RWPE2 (cell line): Measurements from ENCODE around the gene PIGH.

ENCODE experiments used
- ATAC-seq: fragments of 200-7000 bp; cut with Tn5 transposase; 3 replicates; pipeline ENCODE4 v1.9.1; 2021; ENCODE audit warnings: low read depth
- DNase-seq: peaks from one replicate; pipeline ENCODE4 v3.0.0-alpha.2; 2020; ENCODE audit warnings: low spot score
- H3K27ac ChIP-seq: fragments of 450-650 bp; 2 replicates; pipeline ENCODE4 v1.5.1; 2017; ENCODE audit warnings: mild to moderate bottlenecking; ENCODE audit not compliant: poor library complexity, severe bottlenecking
- H3K27me3 ChIP-seq: fragments of 250-450 bp; sonication (Bioruptor Pico); 2 replicates; pipeline ENCODE4 v1.5.1; 2021; ENCODE audit warnings: mild to moderate bottlenecking, moderate library complexity; ENCODE audit not compliant: insufficient read depth, poor library complexity, severe bottlenecking
- H3K36me3 ChIP-seq: fragments of 250-450 bp; sonication (Bioruptor Pico); 2 replicates; pipeline ENCODE4 v1.5.1; 2020; ENCODE audit warnings: low read depth, mild to moderate bottlenecking, moderate library complexity
- H3K4me1 ChIP-seq: fragments of 250-450 bp; sonication (Bioruptor Pico); 2 replicates; pipeline ENCODE4 v1.5.1; 2021; ENCODE audit warnings: mild to moderate bottlenecking, moderate library complexity; ENCODE audit not compliant: insufficient read depth, poor library complexity, severe bottlenecking
- H3K4me3 ChIP-seq: fragments of 250-450 bp; sonication (Bioruptor Pico); 2 replicates; pipeline ENCODE4 v1.5.1; 2021; ENCODE audit warnings: mild to moderate bottlenecking, moderate library complexity; ENCODE audit not compliant: severe bottlenecking
- H3K9me3 ChIP-seq: fragments of 250-450 bp; sonication (Bioruptor Pico); 2 replicates; pipeline ENCODE4 v1.5.1; 2021; ENCODE audit warnings: mild to moderate bottlenecking, moderate library complexity; ENCODE audit not compliant: severe bottlenecking
- CTCF ChIP-seq: fragments of 450-650 bp; IDR thresholded peaks from one replicate; pipeline ENCODE4 v1.5.1; 2017; ENCODE audit warnings: mild to moderate bottlenecking, moderate library complexity; ENCODE audit not compliant: poor library complexity, severe bottlenecking

PIGH gene

GRCh38 chr14:67571275-67571990 lies 28.6 kb downstream of the PIGH start:
- no peaks in the 10 kb centered on the region for H3K27me3 ChIP-seq
- TF ChIP-seq CTCF = peak; percentile 98
- ATAC-seq (peak; percentile 80), DNase-seq (no peak)
- no peak overlapping the region for H3K27ac ChIP-seq
- no peaks in the 10 kb centered on the region for H3K9me3 ChIP-seq
- no peaks in the 10 kb centered on the region; the same call in 1 of the 2 replicates for H3K36me3 ChIP-seq
- no peak overlapping the region for H3K4me3 ChIP-seq
- H3K4me1 ChIP-seq = peaks cover 11% of the 10 kb centered on the region

GRCh38 chr14:67570453-67570852 lies 29.6 kb downstream of the PIGH start:
- no peak for TF ChIP-seq CTCF
- H3K4me3 ChIP-seq = no peak overlapping the region
- no peak for ATAC-seq

GRCh38 chr14:67569651-67570290 lies 30.3 kb downstream of the PIGH start:
- DNase-seq (peak; percentile 43), ATAC-seq (no peak)
- Histone ChIP-seq H3K27ac (no peak overlapping the region), H3K9me3 (no peaks in the 10 kb centered on the region), H3K4me1 (peaks cover 11% of the 10 kb centered on the region), H3K4me3 (no peak overlapping the region), H3K36me3 (no peaks in the 10 kb centered on the region), H3K27me3 (no peaks in the 10 kb centered on the region)
- TF ChIP-seq CTCF = no peak

More at GRCh38 chr14:67570453-67570852, 29.6 kb downstream of the PIGH start:
- no peaks in the 10 kb centered on the region for H3K36me3 ChIP-seq
- H3K27ac ChIP-seq = no peak overlapping the region
- no peaks in the 10 kb centered on the region for H3K9me3 ChIP-seq
- no peaks in the 10 kb centered on the region for H3K27me3 ChIP-seq
- peaks cover 11% of the 10 kb centered on the region for H3K4me1 ChIP-seq
- no peak for DNase-seq

GRCh38 chr14:67569011-67569650 lies 30.9 kb downstream of the PIGH start:
- H3K27me3 ChIP-seq = no peaks in the 10 kb centered on the region
- no peak for ATAC-seq
- TF ChIP-seq CTCF = no peak
- DNase-seq = peak; percentile 51
- H3K9me3 ChIP-seq = no peaks in the 10 kb centered on the region
- H3K36me3 ChIP-seq = no peaks in the 10 kb centered on the region
- peaks cover 11% of the 10 kb centered on the region for H3K4me1 ChIP-seq
- H3K4me3 ChIP-seq = no peak overlapping the region
- H3K27ac ChIP-seq = no peak overlapping the region

GRCh38 chr14:67567654-67568053 lies 32.4 kb downstream of the PIGH start:
- H3K27me3 ChIP-seq = no peaks in the 10 kb centered on the region
- TF ChIP-seq CTCF = no peak
- peak; percentile 29; the same call in 2 of the 3 replicates for ATAC-seq
- no peak overlapping the region for H3K4me3 ChIP-seq
- peak; percentile 51 for DNase-seq
- no peaks in the 10 kb centered on the region for H3K36me3 ChIP-seq
- H3K27ac ChIP-seq = no peak overlapping the region
- H3K4me1 ChIP-seq = peaks cover 11% of the 10 kb centered on the region
- no peaks in the 10 kb centered on the region for H3K9me3 ChIP-seq
